Endothelial cell of umbilical vein (primary cell): ENCODE measurements around the gene CARHSP1. TPM values are rescaled to one million over a fixed set of nuclear protein-coding genes. Genes with fewer than 3 reads are reported as not detected.

Experiments
- BruUV-seq: library from RNA; stranded (reverse); fragments of 400-500 nt; replicated peaks from 2 replicates; lab custom pipeline; 2021; lab: Mats Ljungman, UMichigan
- CTCF ChIA-PET: fragments of 300-600, 350-600 bp; sonication (Branson Sonifier 250); formaldehyde crosslinking; loops from one replicate; lab custom pipeline; 2021; ENCODE audit warnings: antibody characterized with exemption, inconsistent platforms; lab: Charles Lee
- POLR2A ChIA-PET: fragments of 300-600, 350-600 bp; sonication (Branson Sonifier 250); formaldehyde crosslinking; loops from one replicate; lab custom pipeline; 2021; ENCODE audit warnings: antibody characterized with exemption, inconsistent platforms; lab: Charles Lee
- DNase-seq: peaks from one replicate; pipeline ENCODE4 v3.0.0-alpha.2; 2011; ENCODE audit warnings: low read depth, low spot score
- FAIRE-seq: peaks from 2 replicates; lab custom pipeline; 2011; peaks lifted over from hg19 to GRCh38; lab: Jason Lieb, UNC
- H2AFZ ChIP-seq: 2 replicates; pipeline ENCODE4 v1.6.0; 2012; ENCODE audit warnings: low read depth, low read length, control low read depth, inconsistent platforms
- H3K27ac ChIP-seq: 2 replicates; pipeline ENCODE4 v1.5.1; 2011; ENCODE audit warnings: low read depth, mild to moderate bottlenecking, control low read depth, low read length, moderate library complexity; ENCODE audit not compliant: insufficient read depth
- H3K27me3 ChIP-seq, 2 experiments: 2 replicates each; pipeline versions ENCODE4 v1.6.0 to v1.6.1; 2011; ENCODE audit warnings: low read length in 2 of 2, mixed read lengths in 1 of 2; ENCODE audit not compliant: control insufficient read depth in 2 of 2, insufficient read depth in 2 of 2
- H3K36me3 ChIP-seq, 2 experiments: 2 replicates in 1 of 2; 3 replicates in 1 of 2; pipeline ENCODE4 v1.5.1; 2011; ENCODE audit warnings: low read length in 2 of 2, mild to moderate bottlenecking in 1 of 2, moderate library complexity in 1 of 2; ENCODE audit not compliant: control insufficient read depth in 2 of 2, insufficient read depth in 2 of 2; ENCODE audit errors: extremely low read depth in 1 of 2
- H3K4me1 ChIP-seq: 3 replicates; pipeline ENCODE4 v1.5.1; 2011; ENCODE audit warnings: mild to moderate bottlenecking, low read length; ENCODE audit not compliant: control insufficient read depth, insufficient read depth; ENCODE audit errors: extremely low read depth
- H3K4me2 ChIP-seq: 2 replicates; pipeline ENCODE4 v1.6.1; 2011; ENCODE audit warnings: low read length, control low read depth, mixed read lengths; ENCODE audit not compliant: insufficient read depth
- H3K4me3 ChIP-seq, 3 experiments: fragments of 200-600 bp in 1 of 3; sonication (generic), shearing (Covaris generic) in 1 of 3; replicated peaks in 1 of 3; 2 replicates each; pipeline ENCODE4 v1.5.1; 2011 to 2016; ENCODE audit warnings: control low read depth in 3 of 3, low read length in 3 of 3, mild to moderate bottlenecking in 2 of 3, inconsistent platforms in 1 of 3, low read depth in 1 of 3, moderate library complexity in 1 of 3; ENCODE audit not compliant: insufficient read depth in 1 of 3
- H3K79me2 ChIP-seq: 2 replicates; pipeline ENCODE4 v1.6.0; 2012; ENCODE audit warnings: low read length, inconsistent platforms; ENCODE audit not compliant: control insufficient read depth, insufficient read depth
- H3K9ac ChIP-seq: replicated peaks from 2 replicates; pipeline ENCODE3; 2011; ENCODE audit warnings: low read length, control low read depth; ENCODE audit not compliant: insufficient read depth; ENCODE audit errors: extremely low read depth
- H3K9me1 ChIP-seq: replicated peaks from 3 replicates; pipeline ENCODE4 v1.6.0; 2011; ENCODE audit warnings: mild to moderate bottlenecking, low read length; ENCODE audit not compliant: control insufficient read depth, insufficient read depth; ENCODE audit errors: extremely low read depth
- H3K9me3 ChIP-seq: replicated peaks from 2 replicates; pipeline ENCODE4 v1.5.1; 2012; ENCODE audit warnings: low read length, inconsistent platforms; ENCODE audit not compliant: control insufficient read depth, insufficient read depth
- H4K20me1 ChIP-seq: replicated peaks from 2 replicates; pipeline ENCODE3; 2011; ENCODE audit warnings: mild to moderate bottlenecking, low read length; ENCODE audit not compliant: control insufficient read depth, insufficient read depth; ENCODE audit errors: extremely low read depth
- EZH2 ChIP-seq: IDR thresholded peaks from 2 replicates; pipeline ENCODE4 v1.6.1; 2012; ENCODE audit warnings: borderline replicate concordance, low read depth, mild to moderate bottlenecking, moderate library complexity, low read length, inconsistent platforms; ENCODE audit not compliant: severe bottlenecking
- FOS ChIP-seq: IDR thresholded peaks from 2 replicates; pipeline ENCODE4 v1.6.1; 2011; ENCODE audit warnings: mild to moderate bottlenecking, low read length, moderate library complexity, borderline replicate concordance; ENCODE audit not compliant: insufficient read depth
- GATA2 ChIP-seq: IDR thresholded peaks from 2 replicates; pipeline ENCODE4 v1.7.0; 2011; ENCODE audit warnings: low read depth, mild to moderate bottlenecking, moderate library complexity, mixed read lengths, low read length; ENCODE audit not compliant: insufficient read length, insufficient read depth
- JUN ChIP-seq: IDR thresholded peaks from 2 replicates; pipeline ENCODE4 v1.6.1; 2011; ENCODE audit warnings: borderline replicate concordance, low read depth; ENCODE audit not compliant: insufficient read length, insufficient read depth
- MYC ChIP-seq: IDR thresholded peaks from one replicate; pipeline ENCODE4 v1.6.1; 2011; ENCODE audit warnings: mild to moderate bottlenecking, low read depth, low read length
- POLR2A ChIP-seq: IDR thresholded peaks from 2 replicates; pipeline ENCODE4 v1.6.1; 2012; ENCODE audit warnings: low read depth, mild to moderate bottlenecking, control low read depth, low read length
- POLR2AphosphoS5 ChIP-seq: IDR thresholded peaks from 2 replicates; pipeline ENCODE4 v1.6.1; 2012; ENCODE audit warnings: low read depth, mild to moderate bottlenecking, control low read depth, low read length, moderate library complexity; ENCODE audit not compliant: insufficient read depth
- dilution Hi-C: fragments of 300-500 bp; cut with MboI; formaldehyde crosslinking; loops from one replicate; pipeline ENCODE4 v1.15.0; 2019; ENCODE audit warnings: low sequenced_read_pairs; ENCODE audit not compliant: extremely low pct_ligation_motif_present
- intact Hi-C: fragments of 100-400 bp; cut with micrococcal nuclease; formaldehyde crosslinking; loops from one replicate; pipeline ENCODE4 v1.10.0; 2022
- polyA plus RNA-seq, 4 experiments: library from polyadenylated mRNA; depleted of rRNA in 3 of 4; stranded (reverse) in 3 of 4; unstranded in 1 of 4; fragments of >200 nt; gene quantifications; 2 replicates each; pipeline versions ENCODE4 v1.2.1 to v1.2.3, GENCODE V29; 2011 to 2012; ENCODE audit warnings: missing spikeins in 1 of 4
- total RNA-seq: library from RNA; stranded (reverse); gene quantifications from 2 replicates; pipeline ENCODE4 v1.2.3, GENCODE V29; 2021
- TF ChIP-seq, protein P1 (sequence below), 2 donors: IDR thresholded peaks; 1 replicate in 1 of 2; 2 replicates in 1 of 2; pipeline ENCODE4 v1.5.1; 2011; ENCODE audit warnings: low read length in 2 of 2, mild to moderate bottlenecking in 2 of 2, moderate library complexity in 2 of 2, control low read depth in 1 of 2, inconsistent platforms in 1 of 2, low read depth in 1 of 2; ENCODE audit not compliant: insufficient read depth in 1 of 2; ENCODE audit errors: extremely low read depth in 1 of 2
- TF ChIP-seq, protein P2 (sequence below): IDR thresholded peaks from 2 replicates; pipeline ENCODE4 v1.6.1; 2011; ENCODE audit not compliant: insufficient read depth, insufficient read length

CARHSP1 gene
- total and polyA plus RNA-seq, 2 donors (not counting 3 experiments of a cell fraction or from before 2014, with no cell fraction given), result 64.9 to 72.5 TPM

DNA sequence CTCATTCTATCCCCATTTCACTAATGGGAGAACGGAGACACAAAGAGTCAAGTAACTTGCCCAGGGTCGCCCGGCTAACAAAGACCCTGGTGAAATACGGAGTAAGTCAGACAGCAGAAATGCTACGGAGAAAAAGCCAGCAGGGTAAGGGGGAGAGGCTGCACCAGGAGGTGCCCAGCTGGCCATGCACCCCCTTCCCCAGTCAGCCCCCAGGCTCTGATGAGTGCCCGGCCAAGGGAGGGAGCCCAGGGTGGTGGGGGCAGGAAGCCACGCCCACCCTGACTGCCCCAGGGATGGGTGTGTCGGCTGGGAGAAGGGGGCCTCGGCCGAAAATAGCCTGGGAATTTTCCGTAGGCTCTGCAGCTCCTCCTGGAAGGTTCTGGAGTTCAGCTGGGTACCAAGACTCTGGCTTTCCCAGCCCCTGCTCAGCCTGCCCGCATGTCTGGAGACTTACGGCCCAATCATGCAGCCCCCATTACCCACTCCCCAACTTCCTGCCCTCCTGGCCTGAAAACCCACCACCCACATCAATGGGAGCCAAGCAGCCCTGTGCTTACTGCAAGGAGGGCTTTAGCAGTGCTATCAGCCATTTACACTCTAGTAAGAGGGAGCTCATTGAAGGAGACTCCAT lies 4.2 kb downstream of the CARHSP1 start:
- CTCF ChIA-PET, result interaction anchor here (1.0 to 3.4 kb wide), 3 partner anchors 9 to 36 kb away, joined by 3 to 20 read pairs (median 4); no protein-coding TSS in a partner anchor
- TF ChIP-seq POLR2AphosphoS5, result no peak

DNA sequence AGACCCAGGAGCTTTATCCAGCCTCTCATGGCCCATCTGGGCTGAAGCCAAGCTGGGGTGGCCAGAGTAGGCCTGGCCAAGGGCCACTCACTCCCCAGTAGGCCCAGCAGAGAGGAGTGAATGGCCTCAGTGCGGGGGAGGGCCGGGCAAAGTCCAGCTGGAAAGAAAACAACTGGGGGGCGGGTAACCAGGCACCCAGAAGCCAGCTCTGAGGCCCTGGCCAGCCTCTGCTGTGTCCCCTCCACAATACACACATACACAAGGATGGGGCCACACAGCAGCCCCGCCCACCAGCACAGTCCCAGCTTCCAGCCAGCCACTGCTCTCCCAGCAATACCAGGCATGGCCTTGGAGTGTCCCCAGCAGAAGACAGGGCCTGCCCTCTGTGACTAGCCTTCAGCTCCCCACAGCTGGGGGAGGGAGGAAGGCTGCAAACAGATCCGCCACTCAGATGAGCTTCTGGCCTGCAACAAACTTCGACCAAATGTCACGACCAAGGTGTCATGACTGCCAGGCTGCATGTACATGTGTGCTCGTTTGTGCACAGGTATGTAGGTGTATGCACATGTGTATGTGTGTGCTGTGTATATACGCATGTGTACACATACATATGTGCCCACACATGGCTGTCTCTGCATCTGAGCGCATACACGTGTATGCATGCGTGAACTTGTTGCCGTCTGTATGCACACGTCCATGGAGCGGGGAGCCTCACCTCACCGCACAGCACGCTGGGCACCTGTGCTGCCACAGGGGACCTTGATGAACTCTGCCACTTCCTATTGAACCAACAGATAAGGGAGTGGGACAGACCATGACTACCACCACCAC lies 5.0 kb downstream of the CARHSP1 start:
- no peak overlapping the region for H3K27ac ChIP-seq
- H4K20me1 ChIP-seq, result no peaks in the 10 kb centered on the region
- no peaks in the 10 kb centered on the region for H3K9me3 ChIP-seq
- dilution Hi-C loops (no loop called here), intact Hi-C loops (no loop called here)
- CTCF ChIA-PET, result interaction anchor here (3.4 kb wide), 1 partner anchor 17 kb away, joined by 20 read pairs; no protein-coding TSS in a partner anchor
- peaks cover 58% of the 10 kb centered on the region for H3K79me2 ChIP-seq
- no peaks in the 10 kb centered on the region for H3K36me3 ChIP-seq
- H3K9me1 ChIP-seq, result no peaks in the 10 kb centered on the region
- no peak overlapping the region for H2AFZ ChIP-seq
- H3K4me1 ChIP-seq, result peaks cover 13% of the 10 kb centered on the region
- DNase-seq (no peak), FAIRE-seq (no peak)
- POLR2A ChIA-PET, result no interaction called here
- H3K9ac ChIP-seq, result no peak overlapping the region
- no peaks in the 10 kb centered on the region for H3K27me3 ChIP-seq
- BruUV-seq, result no TSS peak
- H3K4me2 ChIP-seq, result no peak overlapping the region
- TF ChIP-seq GATA2 (no peak), JUN (no peak), POLR2A (no peak), POLR2AphosphoS5 (no peak), MYC (no peak), EZH2 (no peak), FOS (no peak)
- TF ChIP-seq, protein P1, sequence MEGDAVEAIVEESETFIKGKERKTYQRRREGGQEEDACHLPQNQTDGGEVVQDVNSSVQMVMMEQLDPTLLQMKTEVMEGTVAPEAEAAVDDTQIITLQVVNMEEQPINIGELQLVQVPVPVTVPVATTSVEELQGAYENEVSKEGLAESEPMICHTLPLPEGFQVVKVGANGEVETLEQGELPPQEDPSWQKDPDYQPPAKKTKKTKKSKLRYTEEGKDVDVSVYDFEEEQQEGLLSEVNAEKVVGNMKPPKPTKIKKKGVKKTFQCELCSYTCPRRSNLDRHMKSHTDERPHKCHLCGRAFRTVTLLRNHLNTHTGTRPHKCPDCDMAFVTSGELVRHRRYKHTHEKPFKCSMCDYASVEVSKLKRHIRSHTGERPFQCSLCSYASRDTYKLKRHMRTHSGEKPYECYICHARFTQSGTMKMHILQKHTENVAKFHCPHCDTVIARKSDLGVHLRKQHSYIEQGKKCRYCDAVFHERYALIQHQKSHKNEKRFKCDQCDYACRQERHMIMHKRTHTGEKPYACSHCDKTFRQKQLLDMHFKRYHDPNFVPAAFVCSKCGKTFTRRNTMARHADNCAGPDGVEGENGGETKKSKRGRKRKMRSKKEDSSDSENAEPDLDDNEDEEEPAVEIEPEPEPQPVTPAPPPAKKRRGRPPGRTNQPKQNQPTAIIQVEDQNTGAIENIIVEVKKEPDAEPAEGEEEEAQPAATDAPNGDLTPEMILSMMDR (IDR thresholded peaks at IDR 0.05; ENCODE audit: extremely low read depth in 1 of 2, insufficient read depth in 1 of 2, low read depth in 1 of 2, low read length in 2 of 2), result no peak
- TF ChIP-seq, protein P2, sequence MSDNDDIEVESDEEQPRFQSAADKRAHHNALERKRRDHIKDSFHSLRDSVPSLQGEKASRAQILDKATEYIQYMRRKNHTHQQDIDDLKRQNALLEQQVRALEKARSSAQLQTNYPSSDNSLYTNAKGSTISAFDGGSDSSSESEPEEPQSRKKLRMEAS, result no peak
- H3K4me3 ChIP-seq, result no peak overlapping the region

More for the DNA sequence above, 4.2 kb downstream of the CARHSP1 start:
- Histone ChIP-seq H3K36me3 (no peaks in the 10 kb centered on the region), H3K4me2 (no peak overlapping the region), H3K9me1 (no peaks in the 10 kb centered on the region), H4K20me1 (no peaks in the 10 kb centered on the region), H3K27ac (no peak overlapping the region), H3K27me3 (no peaks in the 10 kb centered on the region), H3K9ac (no peak overlapping the region), H3K9me3 (no peaks in the 10 kb centered on the region), H3K4me1 (peaks cover 18% of the 10 kb centered on the region), H3K79me2 (peaks cover 55% of the 10 kb centered on the region), H2AFZ (no peak overlapping the region), H3K4me3 (no peak overlapping the region)
- no TSS peak for BruUV-seq
- intact Hi-C loops, result loop anchor here (5.0 kb wide), 1 partner anchor 297 kb away; no protein-coding TSS in a partner anchor
- POLR2A ChIA-PET, result no interaction called here
- FAIRE-seq (no peak), DNase-seq (no peak)
- dilution Hi-C loops, result no loop called here
